ENCODE data around the gene SF3B2. TPM values are rescaled to one million over a fixed set of nuclear protein-coding genes. Genes with fewer than 3 reads are reported as not detected.

Gene SF3B2
- total and polyA plus RNA-seq, 2 donors (not counting 1 experiment from before 2014, with no cell fraction given): 139 to 205 TPM

- H3K4me2 ChIP-seq (replicated peaks; ENCODE audit: low read depth, low read length, poor library complexity, severe bottlenecking): no peak overlapping the region
Observed at GRCh38 chr11:66066751-66067150, 14.6 kb downstream of the SF3B2 start.

More at GRCh38 chr11:66066751-66067150, 14.6 kb downstream of the SF3B2 start:
- intact Hi-C loops (cut with micrococcal nuclease): no loop called here
- no peak for TF ChIP-seq EZH2 (IDR thresholded peaks at IDR 0.05; ENCODE audit: borderline replicate concordance, insufficient read depth, low read depth, low read length, poor library complexity, severe bottlenecking)
- no peak for TF ChIP-seq CTCF (IDR thresholded peaks at IDR 0.05)
- ChIA-PET CTCF (interaction anchor here (0.8 to 7.4 kb wide), 12 partner anchors 7 to 103 kb away, joined by 3 to 98 read pairs (median 32); partner anchors contain the start of gene SF3B2), POLR2A (interaction anchor here (3.1 kb wide), 1 partner anchor 66 kb away, joined by 12 read pairs; no protein-coding TSS in a partner anchor)
- H3K27ac Mint-ChIP-seq: peak overlapping the region; percentile 47
- ATAC-seq (ENCODE audit: low read depth) (no peak), DNase-seq (no peak)
- no peaks in the 10 kb centered on the region for H3K9me3 Mint-ChIP-seq (ENCODE audit: insufficient read depth)
- Histone ChIP-seq H3K79me2 (ENCODE audit: control insufficient read depth, insufficient read depth, low read length) (peaks cover 34% of the 10 kb centered on the region), H3K4me1 (ENCODE audit: control insufficient read depth in 2 of 2, insufficient read depth in 2 of 2, low read length in 2 of 2) (peaks cover 27 to 38% of the 10 kb centered on the region in 2 donors), H4K20me1 (ENCODE audit: control insufficient read depth, insufficient read depth, low read length, poor library complexity, severe bottlenecking) (peaks cover 25% of the 10 kb centered on the region), H3K36me3 (replicated peaks in 1 of 2; ENCODE audit: control extremely low read depth in 1 of 2, control insufficient read depth in 1 of 2, extremely low read depth in 1 of 2, insufficient read depth in 2 of 2, low read length in 1 of 2) (peaks cover 4 to 71% of the 10 kb centered on the region in 2 experiments), H3K9ac (ENCODE audit: low read length) (no peak overlapping the region), H3K27me3 (replicated peaks in 1 of 4; ENCODE audit: control extremely low read depth in 1 of 4, control insufficient read depth in 3 of 4, insufficient read depth in 4 of 4, low read length in 3 of 4) (no peaks in the 10 kb centered on the region), H3K9me3 (ENCODE audit: control extremely low read depth in 1 of 3, control insufficient read depth in 2 of 3, insufficient read depth in 1 of 3, low read length in 2 of 3) (no peaks in the 10 kb centered on the region), H3K27ac (ENCODE audit: low read length in 2 of 2) (peak overlapping the region; percentile 7 to 58), H2AFZ (ENCODE audit: insufficient read depth, low read depth, low read length, poor library complexity, severe bottlenecking) (no peak overlapping the region), H3K4me3 (ENCODE audit: control extremely low read depth in 1 of 5, extremely low read depth in 1 of 5, insufficient read depth in 1 of 5, low read depth in 2 of 5, low read length in 4 of 5) (no peak overlapping the region)
- WGBS (ENCODE audit: insufficient coverage): 43% methylated on average over 1 of the region's 3 CpGs
- H3K27me3 Mint-ChIP-seq: no peaks in the 10 kb centered on the region
- H3K4me1 Mint-ChIP-seq: peaks cover 46% of the 10 kb centered on the region
- no peak overlapping the region for H3K4me3 Mint-ChIP-seq
